Measurements from ENCODE around the gene ZFAND2A.
"Not testable (repeated sequence)": the region's sequence is repeated elsewhere in the genome, so short reads cannot be mapped to it uniquely, and the experiment has no call there.

ZFAND2A gene

DNA sequence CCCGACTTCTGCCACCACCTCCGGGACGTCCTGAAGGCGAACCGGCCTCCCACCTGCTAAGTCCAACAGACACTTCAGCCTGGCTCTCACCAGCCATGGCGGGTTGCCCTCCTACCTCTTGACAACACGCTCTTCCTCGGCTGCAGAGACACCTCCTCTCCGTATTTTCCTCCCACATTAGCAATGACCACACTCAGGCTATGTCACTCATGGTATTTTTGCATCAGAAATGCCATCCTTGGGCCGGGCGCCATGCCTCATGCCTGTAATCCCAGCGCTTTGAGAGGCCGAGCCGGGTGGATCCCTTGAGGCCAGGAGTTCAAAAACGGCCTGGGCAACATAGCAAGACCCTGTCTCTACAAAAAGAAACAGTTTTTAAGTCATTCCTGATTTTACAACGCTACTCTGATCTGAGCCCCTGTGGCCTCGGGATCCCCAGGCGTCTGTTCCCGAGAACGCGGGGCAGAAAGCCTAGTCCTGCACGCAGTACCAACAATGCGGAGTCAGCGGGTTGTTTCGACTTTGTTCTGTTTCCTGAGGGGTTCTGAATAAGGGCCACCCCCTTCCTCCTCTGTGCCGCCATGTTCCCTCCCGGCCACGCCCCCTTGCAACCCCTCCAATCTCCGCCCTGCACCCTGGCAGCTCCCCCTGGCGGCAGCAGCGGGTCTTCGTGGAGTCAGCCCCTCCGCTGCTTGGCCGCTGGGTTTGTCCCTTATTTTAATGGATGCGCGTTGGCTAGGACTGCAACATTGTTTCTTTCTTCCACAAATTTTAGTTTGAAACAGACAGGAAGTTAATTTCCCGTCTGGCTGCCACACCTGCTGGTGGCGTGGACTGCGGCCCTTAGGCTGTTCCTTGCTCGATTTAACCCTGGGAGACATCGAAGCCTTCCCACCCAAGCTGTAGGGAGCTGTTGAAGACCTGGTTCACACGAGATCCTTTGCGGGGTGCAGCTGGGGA is 9.7 kb upstream of the ZFAND2A start:
- peak; percentile 75 for DNase-seq (ENCODE audit: low spot score)
- H3K27ac ChIP-seq = peak overlapping the region; percentile 22
- CTCF ChIA-PET = interaction anchor here (0.7 to 1.1 kb wide), 6 partner anchors 13 to 1806 kb away, joined by 3 to 13 read pairs (median 4); no protein-coding TSS in a partner anchor
- POLR2A ChIA-PET (ENCODE audit: low non-redundant PET) = no interaction called here
- TF ChIP-seq, protein P1, sequence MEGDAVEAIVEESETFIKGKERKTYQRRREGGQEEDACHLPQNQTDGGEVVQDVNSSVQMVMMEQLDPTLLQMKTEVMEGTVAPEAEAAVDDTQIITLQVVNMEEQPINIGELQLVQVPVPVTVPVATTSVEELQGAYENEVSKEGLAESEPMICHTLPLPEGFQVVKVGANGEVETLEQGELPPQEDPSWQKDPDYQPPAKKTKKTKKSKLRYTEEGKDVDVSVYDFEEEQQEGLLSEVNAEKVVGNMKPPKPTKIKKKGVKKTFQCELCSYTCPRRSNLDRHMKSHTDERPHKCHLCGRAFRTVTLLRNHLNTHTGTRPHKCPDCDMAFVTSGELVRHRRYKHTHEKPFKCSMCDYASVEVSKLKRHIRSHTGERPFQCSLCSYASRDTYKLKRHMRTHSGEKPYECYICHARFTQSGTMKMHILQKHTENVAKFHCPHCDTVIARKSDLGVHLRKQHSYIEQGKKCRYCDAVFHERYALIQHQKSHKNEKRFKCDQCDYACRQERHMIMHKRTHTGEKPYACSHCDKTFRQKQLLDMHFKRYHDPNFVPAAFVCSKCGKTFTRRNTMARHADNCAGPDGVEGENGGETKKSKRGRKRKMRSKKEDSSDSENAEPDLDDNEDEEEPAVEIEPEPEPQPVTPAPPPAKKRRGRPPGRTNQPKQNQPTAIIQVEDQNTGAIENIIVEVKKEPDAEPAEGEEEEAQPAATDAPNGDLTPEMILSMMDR (conservative IDR thresholded peaks at IDR 0.05; ENCODE audit: low read depth) = peak; percentile 84

DNA sequence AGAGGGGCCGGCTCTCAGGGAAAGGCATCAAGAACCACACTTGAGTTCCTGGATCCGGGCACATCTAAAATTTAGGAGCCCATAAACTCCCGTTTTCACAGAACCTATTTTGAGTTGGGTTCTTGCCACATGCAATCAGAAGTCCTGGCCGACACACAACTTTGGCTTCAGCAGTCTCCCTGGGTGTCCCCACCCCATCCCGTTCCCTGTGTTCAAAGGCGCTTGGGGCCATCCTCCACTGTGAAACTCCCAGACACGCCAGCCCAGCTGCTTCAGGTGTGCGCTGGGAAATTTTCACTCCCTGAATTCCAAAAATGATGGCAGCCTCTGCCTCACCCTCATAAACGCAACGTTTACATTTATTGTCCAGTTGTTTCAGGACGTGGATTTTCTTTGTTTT is 8.4 kb upstream of the ZFAND2A start:
- TF ChIP-seq, protein P1 (conservative IDR thresholded peaks at IDR 0.05; ENCODE audit: low read depth) = no peak
- H3K27ac ChIP-seq = no peak overlapping the region
- ChIA-PET CTCF (no interaction called here), POLR2A (ENCODE audit: low non-redundant PET) (no interaction called here)
- no peak for DNase-seq (ENCODE audit: low spot score)

DNA sequence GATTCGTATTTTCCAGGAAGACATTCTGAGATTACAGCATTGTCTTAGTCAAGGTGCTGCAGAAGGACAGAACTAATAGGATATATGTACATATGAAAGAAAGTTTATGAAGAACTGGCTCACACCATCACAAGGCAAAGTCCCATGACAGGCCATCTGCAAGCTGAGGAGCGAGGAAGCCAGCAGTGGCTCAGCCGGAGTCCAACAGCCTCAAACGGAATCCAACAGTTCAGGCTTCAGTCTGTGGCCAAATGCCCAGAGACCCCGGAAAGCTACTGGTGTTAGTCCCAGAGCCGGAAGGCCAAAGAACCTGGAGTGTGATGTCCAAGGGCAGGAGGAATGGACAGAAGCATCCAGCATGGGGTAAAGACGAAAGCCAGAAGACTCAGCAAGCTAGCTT is 4.4 kb upstream of the ZFAND2A start:
- TF ChIP-seq, protein P1 (conservative IDR thresholded peaks at IDR 0.05; ENCODE audit: low read depth) = no peak
- ChIA-PET CTCF (no interaction called here), POLR2A (ENCODE audit: low non-redundant PET) (no interaction called here)
- DNase-seq (ENCODE audit: low spot score) = no peak
- H3K27ac ChIP-seq = peak overlapping the region; percentile 3; the same call in 1 of the 2 replicates

DNA sequence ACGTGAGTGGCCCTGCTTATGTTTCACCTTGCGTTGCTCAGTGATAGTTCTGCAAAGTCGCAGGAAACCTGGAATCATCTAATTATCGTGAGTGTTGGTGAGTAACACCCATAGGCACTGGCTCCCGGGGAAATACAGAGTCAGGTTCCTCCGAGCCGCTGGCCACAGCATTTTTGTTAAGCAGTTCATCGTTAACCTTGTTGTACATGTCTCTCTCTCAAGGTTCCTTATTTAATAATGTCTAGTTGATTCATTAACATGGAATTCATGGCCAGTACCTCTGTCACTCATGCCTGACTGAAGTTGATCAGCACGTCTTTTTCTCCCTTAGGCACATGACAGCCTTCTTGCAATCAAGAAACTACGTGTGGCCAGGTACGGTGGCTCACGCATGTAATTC is 3.1 kb upstream of the ZFAND2A start:
- TF ChIP-seq, protein P1 (conservative IDR thresholded peaks at IDR 0.05; ENCODE audit: low read depth) = no peak
- POLR2A ChIA-PET (ENCODE audit: low non-redundant PET) = interaction anchor here (0.7 kb wide), 1 partner anchor 270 kb away, joined by 5 read pairs; no protein-coding TSS in a partner anchor
- CTCF ChIA-PET = interaction anchor here (0.9 to 1.0 kb wide), 2 partner anchors 14 to 170 kb away, joined by 3 to 5 read pairs; no protein-coding TSS in a partner anchor

DNA sequence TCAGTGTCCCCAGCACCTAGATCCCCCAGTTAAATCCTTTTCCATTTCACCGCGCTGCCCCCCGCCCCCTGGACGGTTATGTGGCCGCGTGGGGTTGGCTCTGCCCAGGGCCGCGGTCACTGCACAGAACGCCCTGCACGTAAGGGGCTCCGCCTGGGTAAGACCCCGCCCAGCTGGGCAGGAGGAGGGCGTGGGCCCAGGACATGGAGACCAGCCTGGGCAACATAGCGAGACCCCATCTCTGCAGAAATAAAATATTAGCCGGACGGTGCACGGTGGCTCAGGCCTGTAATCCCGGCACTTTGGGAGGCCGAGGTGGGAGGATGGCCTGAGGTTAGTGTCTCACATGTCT is 650 bp upstream of the ZFAND2A start:
- CTCF ChIA-PET = interaction anchor here (1.0 to 1.7 kb wide), 2 partner anchors 95 to 168 kb away, joined by 5 to 6 read pairs; no protein-coding TSS in a partner anchor
- peak overlapping the region; percentile 83 for H3K27ac ChIP-seq
- DNase-seq (ENCODE audit: low spot score) = no peak
- POLR2A ChIA-PET (ENCODE audit: low non-redundant PET) = no interaction called here
- TF ChIP-seq, protein P1 (conservative IDR thresholded peaks at IDR 0.05; ENCODE audit: low read depth) = no peak

More for the DNA sequence above, 3.1 kb upstream of the ZFAND2A start:
- no peak for DNase-seq (ENCODE audit: low spot score)
- no peak overlapping the region; the same call in 1 of the 2 replicates for H3K27ac ChIP-seq

DNA sequence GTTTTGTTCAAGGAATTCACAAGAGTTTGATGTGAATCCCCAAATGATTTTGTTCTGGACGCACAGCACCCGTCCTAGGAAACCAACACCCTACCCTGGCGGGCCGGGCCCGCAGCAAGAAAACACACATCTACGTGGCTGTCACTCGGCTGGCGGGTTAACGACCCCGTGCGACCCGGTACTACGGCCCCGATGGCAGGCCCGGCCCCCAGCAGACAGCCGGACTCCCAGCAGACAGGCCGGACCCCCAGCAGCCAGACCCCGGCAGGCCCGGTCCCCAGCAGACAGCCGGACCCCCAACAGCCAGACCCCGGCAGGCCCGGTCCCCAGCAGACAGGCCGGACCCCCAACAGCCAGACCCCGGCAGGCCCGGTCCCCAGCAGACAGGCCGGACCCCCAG is 765 bp downstream of the ZFAND2A start:
- peak overlapping the region; percentile 29 for H3K27ac ChIP-seq
- CTCF ChIA-PET = interaction anchor here (0.6 to 1.7 kb wide), 3 partner anchors 17 to 166 kb away, joined by 3 to 6 read pairs (median 6); no protein-coding TSS in a partner anchor
- POLR2A ChIA-PET (ENCODE audit: low non-redundant PET); DNase-seq (ENCODE audit: low spot score): not testable (repeated sequence)

All from RWPE1 (cell line).